GM19351 (cell line): ENCODE results near the gene CNTN3.

Source experiments
- ATAC-seq: cut with Tn5 transposase; IDR thresholded peaks from one replicate; pipeline ENCODE4 v1.9.1; 2021; ENCODE audit warnings: mild to moderate bottlenecking, moderate library complexity; ENCODE audit not compliant: unreplicated experiment

The CNTN3 gene

DNA sequence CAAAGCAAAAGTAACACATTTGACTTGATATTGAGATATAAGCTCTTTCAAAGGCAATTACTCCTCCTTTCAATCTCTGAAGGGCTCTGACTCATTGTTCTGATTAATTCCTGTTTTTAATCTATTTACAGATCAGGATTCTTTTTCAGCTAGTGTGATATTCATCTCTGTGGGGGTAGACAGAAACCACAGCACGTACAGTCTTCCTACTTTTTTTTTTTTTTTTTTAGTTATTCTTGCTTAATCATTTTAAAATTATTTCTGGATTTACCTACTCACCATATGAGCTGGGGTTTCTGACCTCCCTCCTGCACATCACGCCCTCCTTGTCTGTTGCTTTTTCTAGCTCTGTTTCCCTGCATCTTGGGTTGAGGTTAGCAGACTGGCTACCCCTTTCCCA lies 1.4 kb downstream of the CNTN3 start:
- no peak for ATAC-seq

DNA sequence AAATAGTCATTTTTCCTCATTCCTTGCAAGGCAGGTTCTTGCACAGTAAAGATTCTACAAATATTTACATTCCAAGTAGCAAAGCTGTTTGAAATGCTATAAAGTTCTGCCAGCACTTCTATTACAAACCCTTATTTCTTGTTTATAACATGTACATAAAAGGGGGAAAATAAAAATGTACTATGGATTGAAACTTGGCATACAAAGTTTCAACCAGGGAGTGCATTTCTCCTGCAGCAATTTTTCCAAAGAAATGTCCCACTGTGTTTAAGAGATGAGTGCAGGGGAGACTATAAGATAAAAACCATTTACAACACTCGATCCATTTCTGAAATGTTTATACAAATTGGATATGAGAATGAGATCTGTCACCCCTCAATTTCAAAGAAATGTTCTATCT lies 3.3 kb downstream of the CNTN3 start:
- no peak for ATAC-seq

DNA sequence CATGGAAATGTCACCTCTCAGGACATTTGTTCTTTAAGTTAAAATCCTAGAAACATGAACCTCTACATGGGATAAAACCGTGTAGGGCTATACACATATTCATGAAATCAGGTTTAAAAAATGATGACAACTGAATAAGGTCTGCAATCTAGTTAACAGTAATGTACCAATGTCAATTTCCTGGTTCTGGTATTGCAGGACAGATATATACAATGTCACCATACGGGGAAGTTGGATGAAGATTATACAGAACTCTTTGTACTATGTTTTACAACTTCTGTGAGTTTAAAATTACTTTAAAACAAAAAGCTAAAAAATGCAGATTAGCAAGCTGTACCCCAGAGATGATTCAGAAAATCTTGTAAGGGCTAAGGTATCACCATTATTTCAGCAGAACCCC lies 6.7 kb downstream of the CNTN3 start:
- no peak for ATAC-seq

DNA sequence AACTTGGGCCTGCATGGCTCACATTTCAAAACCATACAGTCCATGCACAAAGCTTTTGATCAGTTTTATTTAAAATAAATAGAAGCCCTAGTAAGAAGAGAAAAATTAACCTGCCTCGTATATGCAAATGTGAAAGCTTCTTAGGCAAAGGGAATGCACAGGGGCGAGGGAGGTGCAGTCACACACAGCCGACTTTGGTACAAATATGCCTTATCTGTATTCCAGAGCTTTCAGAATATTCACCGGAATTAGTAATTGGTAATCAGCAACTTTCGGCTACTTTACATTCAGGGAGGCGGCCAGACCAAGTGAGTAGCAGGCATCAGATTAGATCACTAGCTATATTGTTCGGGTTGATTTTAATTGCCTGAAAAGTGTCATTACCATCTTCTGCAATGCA lies 7.5 kb downstream of the CNTN3 start:
- ATAC-seq, result no peak

DNA sequence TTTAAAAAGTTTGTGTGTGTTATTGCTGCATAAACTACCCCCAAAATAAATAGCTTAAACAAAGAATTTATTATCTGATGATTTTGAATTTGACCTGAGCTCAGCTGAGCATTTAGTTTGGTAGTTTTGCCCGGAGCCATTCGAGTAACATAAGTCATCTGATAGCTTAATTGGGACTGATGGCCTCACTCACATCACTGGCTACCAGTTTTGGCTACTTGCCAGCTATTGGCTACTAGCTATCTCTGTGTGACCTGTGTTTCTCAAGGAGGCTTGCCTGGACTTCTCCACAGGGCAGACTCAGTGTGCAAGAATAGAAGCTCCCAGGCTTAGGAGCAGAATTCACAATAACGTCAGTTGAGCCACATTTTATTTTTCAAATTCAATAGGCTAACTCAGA lies 9.0 kb downstream of the CNTN3 start:
- no peak for ATAC-seq

DNA sequence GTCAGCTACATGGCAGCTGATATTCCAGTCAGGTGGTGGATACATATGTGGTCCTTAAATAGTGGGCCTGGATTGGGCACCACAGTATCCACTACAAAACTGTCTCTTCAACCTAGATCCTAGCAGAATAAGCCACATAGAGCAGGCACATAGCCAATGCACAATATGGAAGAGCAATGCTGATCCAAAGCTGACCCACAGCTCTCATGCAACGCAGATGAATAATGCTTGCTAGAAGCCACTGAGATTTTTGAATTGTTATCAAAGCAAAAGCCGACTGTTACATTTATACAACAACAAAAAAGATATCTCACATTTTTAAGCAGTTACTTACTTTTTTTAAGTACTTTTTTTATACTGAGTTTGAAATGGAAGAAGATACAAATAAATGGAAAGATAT lies 11.2 kb downstream of the CNTN3 start:
- ATAC-seq, result no peak

DNA sequence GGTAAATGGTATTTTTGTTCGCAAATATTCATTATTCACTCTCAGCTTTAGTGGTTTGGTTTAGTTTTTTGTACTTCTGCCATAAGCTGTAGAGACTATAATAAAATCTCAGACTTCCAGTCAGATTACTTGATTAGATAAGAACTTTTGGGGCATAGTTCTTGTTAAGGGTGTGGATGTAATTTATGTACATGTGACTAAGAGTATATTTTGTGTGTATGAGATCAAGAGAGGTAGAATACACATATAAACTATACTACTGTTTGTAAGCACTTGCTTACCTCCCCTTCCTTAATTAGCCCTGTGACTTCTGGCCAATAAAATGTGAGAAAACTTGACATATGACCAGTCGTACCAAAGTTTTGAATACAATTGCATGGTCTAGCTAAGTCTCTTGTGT lies 12.0 kb downstream of the CNTN3 start:
- no peak for ATAC-seq

DNA sequence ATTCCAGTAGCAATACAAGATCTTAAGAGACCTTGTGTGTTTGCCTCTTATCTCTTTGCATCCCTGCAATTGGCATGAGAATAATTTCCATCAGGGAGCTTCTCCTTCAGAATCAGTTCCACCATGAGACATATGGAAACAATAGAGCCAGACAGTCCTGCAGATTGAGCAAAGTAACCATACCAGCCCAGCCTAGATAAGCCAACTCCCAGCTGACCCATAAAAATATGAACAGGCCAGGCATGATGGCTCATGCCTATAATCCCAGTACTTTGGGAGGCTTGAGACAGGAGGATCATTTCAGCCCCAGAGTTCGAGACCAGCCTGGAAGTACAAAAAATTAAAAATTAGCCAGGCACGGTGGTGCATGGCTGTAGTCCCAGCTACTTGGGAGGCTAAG lies 12.7 kb downstream of the CNTN3 start:
- no peak for ATAC-seq

DNA sequence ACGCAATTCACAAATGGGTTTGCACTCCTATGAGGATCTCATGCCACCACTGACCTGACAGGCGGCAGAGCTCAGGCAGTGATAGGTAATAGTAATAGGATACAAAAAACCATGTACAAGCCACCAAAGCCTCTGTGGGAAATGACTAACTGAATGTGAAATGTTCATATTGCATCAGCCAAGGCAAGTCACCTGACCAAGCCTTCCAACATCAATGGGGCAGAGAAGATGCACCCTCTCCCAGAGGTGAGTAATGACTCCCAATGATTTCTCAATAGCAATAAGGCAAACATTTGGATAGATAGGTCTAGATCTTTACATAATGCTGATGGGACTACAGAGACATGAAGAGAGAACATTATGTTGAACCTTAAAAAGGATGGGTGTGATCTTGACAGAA lies 14.9 kb downstream of the CNTN3 start:
- no peak for ATAC-seq

DNA sequence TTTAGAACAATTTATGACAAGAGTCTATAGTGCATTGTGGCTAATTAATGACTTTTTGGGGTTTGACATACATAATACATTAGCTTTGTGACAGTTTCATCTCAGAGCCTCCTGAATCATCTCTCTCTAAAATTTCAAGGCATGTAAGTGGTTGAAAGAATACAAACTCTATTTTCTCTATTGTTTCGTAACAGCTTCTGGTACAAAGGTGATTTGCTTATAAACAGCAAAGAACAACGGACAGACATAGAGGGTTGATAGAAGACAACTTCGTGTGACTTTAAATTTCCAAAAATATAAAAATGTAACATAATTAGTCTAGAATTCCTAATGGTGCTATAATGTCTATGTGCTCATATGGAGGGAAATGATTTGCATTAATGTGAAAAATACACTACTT lies 21.3 kb downstream of the CNTN3 start:
- no peak for ATAC-seq

DNA sequence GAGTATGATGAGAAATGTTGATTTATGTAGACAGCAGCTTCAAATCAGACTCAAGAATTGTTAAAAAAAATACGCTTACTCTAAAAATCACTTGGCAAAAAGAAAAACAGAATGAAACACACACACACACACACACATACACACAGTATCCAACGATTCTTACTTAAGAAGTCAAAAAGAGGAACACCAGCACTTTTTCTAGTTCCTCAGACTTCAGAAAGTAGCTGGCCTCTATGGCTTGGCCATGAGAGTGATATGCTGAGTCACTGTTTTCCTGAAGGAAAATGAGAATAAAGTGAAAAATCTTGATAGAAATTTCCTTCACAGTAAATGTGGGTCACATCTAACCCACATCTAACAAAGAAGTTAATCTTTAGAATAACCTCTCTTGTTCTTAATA lies 22.1 kb downstream of the CNTN3 start:
- ATAC-seq, result no peak

DNA sequence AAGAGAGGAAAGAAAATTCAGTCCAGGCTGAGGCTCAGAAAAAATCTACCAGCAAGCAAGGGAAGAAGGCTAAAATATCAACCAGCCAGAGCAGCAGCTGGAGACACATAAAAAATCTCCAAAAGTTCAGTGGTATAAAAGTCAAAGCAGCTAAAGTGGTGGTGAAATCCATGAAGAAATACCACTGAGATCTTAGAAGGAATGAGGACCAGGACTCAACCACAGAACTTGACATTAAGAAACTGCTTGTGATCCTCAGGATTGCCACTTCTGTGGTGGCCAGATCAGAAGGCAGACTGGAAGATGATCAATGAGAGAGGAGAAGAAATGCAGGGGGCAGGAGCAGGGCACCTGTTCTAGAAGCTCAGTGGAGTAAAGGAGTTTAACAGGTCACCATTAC lies 22.5 kb downstream of the CNTN3 start:
- no peak for ATAC-seq

DNA sequence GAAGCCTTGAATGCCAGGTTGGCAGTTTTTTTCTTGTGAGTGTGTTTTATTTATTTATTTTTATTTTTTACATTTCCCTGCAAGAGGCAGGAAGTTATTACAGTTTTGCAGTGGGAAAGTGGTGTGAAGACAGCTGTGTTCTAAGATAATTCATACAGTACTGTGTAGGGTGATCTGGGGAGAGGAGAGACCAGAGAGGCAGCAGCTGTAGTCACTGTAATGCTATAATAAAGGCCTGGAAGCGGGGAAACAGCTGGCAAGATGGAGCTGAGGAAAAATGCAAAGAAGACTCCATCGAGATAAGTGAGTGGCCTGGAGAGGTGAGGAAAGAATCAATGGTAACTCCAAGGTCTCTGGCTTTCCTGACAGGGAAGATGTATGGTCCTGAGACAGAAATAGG lies 23.1 kb downstream of the CNTN3 start:
- ATAC-seq, result no peak

DNA sequence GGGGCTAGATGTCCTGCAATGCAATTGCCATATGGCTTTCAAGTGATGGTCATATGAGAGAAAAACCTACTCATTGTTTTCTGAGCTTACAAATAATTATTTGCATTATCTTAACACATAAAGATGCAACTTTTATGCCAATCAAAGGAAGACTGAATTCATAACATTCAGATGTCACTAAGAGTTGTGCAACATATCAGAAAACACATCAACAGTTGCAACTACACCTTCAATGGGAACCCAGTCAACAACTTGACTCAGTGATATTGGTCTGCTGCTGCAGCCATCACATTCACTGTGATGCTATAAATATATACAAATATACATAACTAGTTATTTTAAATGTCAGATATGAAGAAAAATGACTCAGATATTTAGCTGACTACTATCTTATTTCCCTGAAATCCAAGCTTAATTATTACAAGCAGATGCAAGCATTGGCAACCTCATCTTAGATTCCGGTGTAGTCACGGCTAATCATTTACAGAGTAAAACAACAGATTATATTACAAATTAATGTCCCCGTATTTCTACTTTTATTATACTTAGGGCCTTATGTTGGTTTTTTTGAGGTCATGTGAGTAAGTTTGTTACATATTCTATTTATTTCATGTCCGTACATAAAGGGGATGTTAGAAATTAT lies 23.7 kb downstream of the CNTN3 start:
- no peak for ATAC-seq

DNA sequence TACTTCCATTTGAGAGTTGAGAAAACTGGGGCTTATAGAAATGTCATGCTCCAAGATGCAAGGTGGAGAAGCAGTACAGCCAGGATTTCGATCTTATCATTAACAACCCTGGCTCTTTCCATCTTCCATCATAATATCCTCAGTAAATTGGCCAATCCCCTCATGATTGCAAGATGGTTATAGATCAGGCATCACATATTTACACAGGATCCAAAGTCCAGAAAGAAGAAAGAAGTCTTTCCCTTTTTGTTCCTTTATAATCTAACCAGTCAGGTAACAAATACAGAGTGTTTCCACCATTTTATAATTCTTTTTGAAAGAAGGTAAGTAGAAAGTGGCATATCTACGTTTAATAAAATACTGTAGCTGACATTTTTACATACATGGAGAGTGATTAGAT lies 29.7 kb downstream of the CNTN3 start:
- ATAC-seq, result no peak

DNA sequence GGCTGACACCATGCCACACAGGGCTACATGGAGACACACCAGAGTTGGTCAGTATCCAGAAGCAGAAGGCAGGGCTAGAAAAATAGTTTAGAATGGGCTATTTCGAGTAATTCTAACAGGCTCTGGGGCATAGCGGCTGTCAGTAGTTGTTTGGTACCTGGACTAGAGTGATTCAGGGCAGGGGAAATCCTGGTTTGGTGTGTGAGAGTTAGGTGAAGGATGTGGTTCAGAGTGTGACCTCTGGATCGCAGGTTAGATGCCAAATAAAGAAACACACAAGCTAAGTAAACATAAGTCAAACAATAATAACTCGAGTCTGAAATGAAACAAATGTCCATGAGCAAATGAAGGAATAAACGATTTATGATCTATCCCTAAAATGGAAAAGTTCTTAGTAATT lies 31.5 kb downstream of the CNTN3 start:
- no peak for ATAC-seq

DNA sequence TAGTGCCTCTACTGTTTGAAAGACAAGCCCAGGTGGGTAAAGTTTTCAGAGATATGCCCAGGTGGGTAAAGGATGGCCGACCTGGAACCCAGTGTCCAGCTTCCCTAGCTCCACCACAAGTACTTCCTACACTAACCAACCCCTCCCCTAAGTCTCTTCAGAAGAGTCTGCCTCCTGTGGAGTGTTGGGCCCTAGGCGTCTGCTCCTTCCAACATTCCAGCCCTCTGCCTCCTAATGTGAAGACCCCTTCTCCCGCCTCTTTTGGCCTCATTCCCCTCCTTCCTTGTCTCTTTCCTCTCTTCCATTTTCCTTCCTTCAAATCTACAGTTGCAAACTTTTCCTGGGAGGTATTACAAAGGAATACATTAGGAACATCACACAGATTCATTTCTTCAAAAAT lies 38.6 kb downstream of the CNTN3 start:
- ATAC-seq, result no peak

DNA sequence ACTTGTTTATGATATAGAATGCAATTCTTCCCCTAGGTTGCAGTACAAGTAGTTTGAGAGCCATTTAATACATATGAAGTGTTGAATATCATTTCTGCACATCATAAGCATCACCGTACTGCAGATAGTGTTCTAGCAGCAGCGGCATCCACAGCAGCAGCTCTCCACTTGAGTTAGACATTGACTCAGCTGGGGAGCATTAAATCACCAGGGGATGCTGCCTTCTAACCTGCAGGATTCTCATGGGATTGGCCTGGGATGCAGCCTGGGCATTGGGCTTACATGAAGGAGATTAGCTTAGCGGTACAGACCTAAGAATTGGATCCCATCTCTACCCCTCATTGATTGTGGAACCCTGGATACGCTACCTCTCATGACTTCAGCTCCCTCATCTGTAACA lies 43.3 kb downstream of the CNTN3 start:
- ATAC-seq, result no peak
